ENCODE measurements around the gene CCNH. TPM values are rescaled to one million over a fixed set of nuclear protein-coding genes. Genes with fewer than 3 reads are reported as not detected.
A peak's percentile ranks its signal among the peaks of the same experiment; 100 is the strongest.

Gene CCNH
- total RNA-seq, 1 donor from 2014 or later, result 19.2 TPM

DNA sequence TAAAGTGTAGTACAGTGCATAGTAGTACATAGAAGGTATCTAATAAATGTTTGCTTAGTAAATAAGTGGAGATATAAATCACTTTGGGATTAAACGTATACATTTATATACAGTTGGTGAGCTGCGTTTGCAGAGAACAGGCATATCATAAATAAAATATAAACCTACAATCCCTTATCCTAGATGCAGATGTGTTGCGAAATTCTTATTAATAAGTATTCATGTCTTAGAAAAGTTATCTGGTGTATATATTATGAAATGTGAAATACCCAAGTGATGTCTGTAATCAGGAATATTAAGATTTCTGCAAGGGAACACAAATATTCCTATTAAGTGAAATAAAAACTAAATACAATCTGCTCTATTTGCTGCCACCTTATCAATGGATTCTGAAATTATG is 8.8 kb downstream of the CCNH start:
- DNase-seq (ENCODE audit: low spot score) (no peak), ATAC-seq (no peak)

DNA sequence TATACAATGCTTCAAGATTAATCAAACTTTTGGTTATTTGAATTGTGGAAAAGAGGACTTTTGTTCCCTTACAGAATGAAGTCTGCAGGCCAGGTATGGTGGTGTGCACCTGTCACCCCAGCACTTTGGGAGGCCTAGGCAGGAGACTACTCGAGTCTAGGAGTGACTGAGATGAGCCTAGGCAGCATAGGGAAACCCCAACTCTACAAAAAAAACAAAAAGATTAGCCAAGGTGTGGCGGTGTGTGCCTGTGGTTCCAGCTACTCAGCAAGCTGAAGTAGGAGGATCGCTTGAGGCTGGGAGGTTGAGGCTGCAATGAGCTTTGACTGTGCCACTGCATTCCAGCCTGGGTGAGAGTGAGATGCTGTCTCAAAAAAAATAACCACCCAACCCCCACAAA is 9.3 kb downstream of the CCNH start:
- ATAC-seq (no peak), DNase-seq (ENCODE audit: low spot score) (no peak)

DNA sequence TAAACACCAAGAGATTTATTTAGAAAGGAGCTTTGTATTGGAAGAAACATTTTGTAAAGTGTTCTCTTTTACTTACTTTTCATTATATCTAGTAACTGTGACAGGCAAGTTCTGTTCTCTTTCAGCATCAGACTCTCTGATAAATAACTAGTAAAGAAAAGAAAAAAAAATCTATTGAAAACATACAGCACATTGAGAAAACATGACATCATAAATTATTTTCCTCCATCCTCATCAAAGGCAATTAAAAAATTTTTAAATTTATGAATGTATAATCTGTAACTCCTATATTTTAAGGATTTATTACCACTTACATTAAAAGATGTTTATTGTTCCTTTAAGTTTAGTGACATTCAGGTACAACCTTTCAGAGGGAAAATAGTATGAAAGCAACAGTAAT is 11.1 kb downstream of the CCNH start:
- DNase-seq (ENCODE audit: low spot score) (no peak), ATAC-seq (no peak)

DNA sequence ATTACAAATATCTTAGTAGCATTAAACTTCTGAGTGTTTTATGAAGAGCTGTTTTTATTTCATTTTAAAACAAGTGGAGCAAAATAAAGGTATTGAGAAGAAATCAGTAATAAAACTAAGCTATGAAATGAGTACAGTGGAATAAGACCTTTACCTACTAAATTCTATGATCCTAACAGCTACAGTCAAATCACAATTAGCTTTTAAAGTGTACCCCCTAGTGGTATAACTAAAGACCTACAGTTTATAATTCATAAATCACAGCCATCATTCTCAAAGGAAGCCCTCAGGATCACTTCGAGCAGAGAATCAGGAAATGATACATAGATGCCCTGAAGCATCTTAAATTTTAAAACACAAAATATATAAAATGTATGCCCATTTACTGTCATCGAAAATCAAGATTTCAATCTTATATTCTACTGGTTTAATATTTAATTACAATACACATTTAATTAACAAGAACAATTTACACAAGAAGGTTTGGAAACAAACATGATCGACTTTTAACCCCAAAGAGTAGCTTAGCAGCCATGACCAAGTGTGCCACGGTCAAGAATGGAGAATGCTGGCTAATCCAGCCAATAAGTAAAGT is 12.3 kb downstream of the CCNH start:
- ATAC-seq (peak; percentile 89), DNase-seq (ENCODE audit: low spot score) (no peak)

DNA sequence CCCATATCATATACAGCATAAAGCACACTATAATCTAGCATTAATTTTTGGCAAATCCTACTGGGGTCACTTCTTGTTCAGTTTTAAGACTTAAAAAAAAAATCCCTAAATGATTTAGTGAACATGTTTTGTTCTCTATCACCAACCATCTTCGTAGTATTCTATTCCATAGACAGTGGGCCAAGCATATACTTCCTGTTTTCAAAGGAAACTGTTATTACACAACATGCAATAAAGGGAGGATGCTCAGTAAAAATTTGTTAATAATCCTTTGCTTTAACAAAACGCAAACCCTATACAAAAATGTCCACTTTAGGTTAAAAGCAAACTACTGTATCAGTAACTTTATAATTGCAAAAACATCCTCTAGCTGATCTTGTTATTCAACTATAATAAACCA is 13.0 kb downstream of the CCNH start:
- no peak for ATAC-seq
- no peak for DNase-seq (ENCODE audit: low spot score)

DNA sequence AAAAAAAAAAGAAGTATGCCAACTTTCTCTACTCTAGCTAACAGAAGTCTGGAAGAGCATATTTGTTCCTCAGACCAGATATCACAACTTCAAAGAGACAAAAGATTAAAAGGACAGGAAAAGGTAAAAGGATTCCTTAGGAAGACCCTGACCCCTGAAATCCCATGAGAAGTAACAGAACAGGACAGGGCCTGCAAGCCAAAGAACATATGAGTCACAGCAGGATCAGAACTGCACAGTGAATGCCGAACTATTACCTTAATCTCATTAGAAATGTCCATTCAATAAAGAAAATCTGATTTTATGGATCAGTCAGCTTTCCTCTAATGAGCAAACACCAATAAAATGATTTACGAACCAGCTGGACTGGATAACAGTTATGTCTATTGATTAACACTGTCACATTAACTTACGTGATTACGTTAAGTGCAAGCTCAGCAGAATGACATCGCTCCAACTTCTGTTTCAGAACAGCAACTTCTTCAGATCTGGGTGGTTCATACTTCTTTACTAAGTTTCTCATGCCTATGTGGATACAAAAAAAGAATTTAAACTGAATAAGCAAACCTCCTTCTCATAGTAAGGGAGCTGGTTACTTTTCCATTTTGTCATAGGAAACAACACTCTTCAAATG is 13.6 kb downstream of the CCNH start:
- ATAC-seq (peak; percentile 21), DNase-seq (ENCODE audit: low spot score) (no peak)

DNA sequence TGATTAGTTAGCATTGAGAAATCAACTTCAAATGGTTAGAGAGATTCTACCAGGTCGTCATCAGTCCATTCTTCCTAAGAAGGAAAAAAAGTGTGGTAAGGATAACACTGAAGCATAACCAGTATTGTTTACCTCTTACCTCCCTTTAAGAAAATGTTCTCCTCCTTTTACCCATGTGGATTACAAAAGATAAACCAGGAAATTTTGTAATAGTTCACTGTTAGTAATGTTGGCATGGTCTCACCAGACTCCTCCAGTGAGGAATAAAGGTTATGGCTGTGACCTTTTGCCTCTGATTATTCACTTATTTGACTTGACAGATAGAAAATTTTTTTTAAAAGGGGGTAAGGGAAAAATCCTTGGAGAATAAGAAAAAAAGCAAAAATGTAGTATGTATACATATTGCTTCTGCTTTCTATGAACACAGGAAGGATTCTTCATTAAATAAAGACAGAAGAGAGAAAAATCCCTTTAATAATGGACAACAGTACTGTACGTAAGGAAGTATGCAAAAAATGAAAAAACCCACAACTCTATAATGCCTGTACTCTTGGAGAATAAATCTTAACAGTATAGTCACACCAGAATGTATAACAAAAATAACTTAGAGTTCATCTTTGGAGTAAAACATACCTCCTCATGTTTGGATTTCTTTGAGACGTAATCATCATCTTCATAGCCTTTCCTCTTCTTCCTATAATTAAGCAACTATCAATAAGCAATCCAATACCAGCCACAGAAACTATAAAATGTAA is 18.1 kb downstream of the CCNH start:
- peak; percentile 75 for ATAC-seq
- no peak for DNase-seq (ENCODE audit: low spot score)

DNA sequence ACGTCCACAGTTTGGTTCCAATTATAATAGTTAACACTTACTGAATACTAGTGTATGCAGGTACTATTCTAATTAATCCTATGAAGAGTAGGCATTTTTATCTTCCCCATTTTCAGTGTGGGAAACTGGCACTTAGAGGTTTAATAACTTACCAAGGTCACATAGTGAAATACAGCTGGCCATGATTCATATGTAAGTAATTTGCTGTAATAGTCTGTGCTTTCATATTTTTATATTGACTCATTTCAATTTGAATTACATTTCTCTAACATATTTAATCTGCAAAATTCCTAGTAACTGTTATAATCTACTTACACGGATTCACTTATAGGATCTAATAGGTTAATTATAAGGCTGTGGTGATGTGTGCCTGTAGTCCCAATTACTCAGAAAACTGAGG is 19.4 kb downstream of the CCNH start:
- DNase-seq (ENCODE audit: low spot score), result no peak
- ATAC-seq, result no peak

DNA sequence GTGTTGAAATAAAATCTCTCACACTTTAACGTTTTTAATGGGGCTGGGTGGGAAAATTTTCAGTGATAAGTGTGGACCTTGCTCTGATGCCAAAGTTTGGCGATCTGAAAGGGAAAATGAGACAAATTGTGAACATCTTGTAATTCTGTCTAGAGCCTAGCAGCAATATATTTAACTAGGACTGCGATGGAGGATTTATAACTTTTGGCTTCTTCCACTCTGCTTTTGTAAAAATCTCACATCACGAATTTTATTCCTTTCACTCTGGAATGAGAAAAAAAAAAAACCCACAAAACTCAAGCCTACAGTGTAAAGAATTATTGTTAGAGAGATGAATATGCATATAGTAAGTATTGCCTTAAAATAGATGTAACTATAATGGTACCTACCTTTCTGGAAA is 19.9 kb downstream of the CCNH start:
- no peak for DNase-seq (ENCODE audit: low spot score)
- no peak for ATAC-seq

DNA sequence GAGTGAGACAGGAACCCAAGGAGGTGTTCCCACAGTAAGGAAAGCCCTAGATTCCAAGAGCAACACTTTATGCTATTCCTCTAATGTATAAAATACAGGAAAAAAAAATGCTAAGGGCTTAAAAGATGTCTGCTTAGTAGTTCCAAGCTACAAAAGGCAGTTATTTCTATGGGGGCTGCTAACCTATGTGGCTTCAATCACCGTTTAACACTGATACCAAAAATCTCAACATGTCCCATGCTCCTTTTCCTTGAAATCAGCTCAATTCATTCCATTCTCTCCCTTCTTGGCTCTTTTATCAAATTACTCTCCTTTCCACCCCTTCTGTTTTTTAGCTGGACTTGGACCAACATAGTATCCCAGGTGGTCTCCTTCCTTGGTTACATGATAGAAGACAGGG is 20.6 kb downstream of the CCNH start:
- ATAC-seq (no peak), DNase-seq (ENCODE audit: low spot score) (no peak)

DNA sequence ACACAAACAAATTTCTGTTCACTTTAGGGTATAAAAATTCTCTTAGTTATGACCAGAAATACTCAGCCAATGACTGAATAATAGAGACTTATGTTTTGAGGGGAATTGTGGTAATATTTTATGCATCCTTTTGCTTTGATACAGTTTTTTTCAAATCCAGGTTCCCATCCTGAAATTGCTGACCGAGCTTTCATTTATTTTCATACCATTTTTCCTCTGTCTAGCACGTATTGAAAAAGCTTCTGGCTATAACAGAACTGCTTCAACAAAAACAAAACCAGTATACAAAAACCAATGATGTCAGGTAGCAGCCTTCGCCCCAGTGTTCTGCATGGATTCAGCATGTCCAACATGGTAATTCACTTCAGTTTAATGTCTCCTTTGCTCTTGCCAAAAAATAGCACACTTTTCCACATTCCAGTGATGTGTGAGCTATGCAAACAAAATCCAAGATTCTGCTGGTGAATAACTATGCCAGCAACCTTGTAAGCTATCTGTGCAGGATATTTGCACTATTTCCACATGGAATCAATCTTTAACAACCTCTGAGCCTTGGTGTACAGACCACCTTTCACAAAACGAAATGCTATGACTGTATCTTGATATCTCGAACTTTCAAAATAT is 22.0 kb downstream of the CCNH start:
- DNase-seq (ENCODE audit: low spot score) (no peak), ATAC-seq (peak; percentile 63)

DNA sequence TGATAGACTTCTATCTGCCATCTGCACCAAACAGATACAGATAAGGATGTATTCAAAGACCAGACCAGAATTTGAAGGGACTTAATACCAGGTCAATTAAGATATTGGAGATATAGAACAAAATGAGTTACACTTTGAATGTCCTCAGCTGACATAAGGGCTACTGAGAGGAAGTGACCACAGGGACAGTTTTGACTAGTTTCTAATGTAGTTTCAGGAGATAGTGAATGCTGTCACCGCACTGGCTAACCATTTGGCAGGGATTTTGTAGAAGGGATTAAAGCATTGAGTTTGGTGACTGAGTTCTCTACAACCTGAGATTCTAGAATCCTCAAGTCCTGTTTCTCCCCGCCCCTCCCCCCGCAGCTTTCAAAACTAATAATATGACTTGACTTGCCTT is 22.7 kb downstream of the CCNH start:
- DNase-seq (ENCODE audit: low spot score) (no peak), ATAC-seq (no peak)

DNA sequence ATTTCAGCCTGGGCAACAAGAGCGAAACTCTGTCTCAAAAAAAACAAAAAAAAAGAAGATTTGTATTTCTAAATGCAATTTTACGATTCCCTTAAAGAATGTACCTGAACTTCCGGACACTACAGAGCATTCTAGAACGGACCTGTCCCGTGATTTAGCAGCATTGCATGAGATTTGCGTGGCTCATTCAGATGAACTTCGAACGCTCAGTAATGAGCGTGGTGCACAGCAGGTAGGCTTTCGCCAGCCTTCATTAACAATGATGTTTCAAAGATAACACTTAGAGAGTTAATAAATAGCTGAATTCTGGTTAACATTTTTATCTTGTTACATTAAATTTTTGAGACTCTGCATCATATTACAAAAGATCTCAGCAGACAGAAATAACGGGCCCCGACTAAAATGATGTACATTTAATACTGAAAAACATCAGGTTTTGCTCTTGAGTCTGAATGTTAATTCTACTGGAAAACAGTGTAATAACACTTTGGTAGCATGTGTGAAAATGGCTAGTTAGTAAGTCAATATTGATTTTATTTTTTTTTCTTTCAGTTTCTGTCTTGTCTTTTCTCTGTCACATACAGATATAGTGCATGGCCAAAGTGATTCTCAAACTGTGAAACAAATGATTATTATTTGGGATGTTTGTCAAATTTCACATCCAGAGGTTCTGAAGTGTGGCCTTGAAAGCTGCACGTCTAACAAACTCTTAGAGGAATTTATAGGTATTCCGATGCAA is 23.3 kb downstream of the CCNH start:
- ATAC-seq (peak; percentile 34), DNase-seq (ENCODE audit: low spot score) (no peak)

DNA sequence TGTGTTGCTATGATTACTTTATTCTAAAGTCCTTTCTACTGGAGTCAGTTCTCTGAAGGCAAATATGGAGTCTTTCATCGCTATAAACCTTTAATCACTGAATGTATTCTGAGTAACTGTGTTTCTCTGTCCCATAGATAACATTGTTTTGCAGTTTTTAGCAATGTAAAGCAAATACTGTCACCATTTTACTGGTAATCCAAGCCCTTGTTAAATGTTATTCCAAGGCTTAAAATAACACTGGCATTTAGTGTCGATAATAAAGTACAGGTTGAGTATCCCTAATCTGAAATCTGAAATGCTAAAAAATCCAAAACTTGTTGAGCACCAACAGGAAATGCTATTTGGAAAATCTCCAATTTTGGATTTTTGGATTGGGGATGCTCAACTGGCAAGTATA is 24.6 kb downstream of the CCNH start:
- DNase-seq (ENCODE audit: low spot score) (no peak), ATAC-seq (no peak)

DNA sequence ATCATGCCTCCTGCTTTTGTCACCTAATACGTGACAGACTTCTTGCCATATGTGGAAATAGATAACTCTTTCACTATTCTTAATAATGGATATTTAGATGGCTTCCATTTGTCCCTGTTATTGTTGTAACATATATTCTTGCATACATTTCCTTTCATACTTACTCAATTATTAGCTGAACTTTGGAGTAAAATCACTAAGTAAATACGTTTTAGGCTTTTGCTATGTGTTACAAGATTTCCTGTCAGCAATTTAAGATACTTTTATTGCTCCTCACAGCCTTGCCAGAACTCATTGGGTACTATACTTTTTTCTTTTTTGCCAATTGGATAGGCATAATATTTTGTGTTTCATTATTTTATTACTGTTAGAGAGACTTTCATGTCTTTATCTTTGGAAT is 26.9 kb downstream of the CCNH start:
- DNase-seq (ENCODE audit: low spot score) (no peak), ATAC-seq (no peak)

DNA sequence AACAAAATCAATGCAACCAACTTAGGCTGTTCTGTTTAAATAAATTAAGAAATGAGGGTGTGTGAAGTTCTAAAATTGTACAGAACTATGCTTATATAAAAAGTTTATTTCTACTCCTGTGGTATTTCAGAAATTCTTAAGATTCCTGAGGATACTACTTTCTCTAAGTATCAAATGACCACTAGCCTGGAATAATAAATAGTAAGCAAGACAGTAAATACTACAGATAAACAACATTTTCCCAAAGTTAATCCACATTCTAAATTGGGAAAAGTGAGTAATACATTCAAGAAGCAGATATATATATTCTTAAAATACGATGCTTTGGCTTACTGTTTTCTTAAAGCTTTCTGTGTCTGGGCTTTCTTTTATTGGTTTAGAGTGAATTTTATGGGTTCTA is 29.5 kb downstream of the CCNH start:
- no peak for DNase-seq (ENCODE audit: low spot score)
- ATAC-seq, result no peak

DNA sequence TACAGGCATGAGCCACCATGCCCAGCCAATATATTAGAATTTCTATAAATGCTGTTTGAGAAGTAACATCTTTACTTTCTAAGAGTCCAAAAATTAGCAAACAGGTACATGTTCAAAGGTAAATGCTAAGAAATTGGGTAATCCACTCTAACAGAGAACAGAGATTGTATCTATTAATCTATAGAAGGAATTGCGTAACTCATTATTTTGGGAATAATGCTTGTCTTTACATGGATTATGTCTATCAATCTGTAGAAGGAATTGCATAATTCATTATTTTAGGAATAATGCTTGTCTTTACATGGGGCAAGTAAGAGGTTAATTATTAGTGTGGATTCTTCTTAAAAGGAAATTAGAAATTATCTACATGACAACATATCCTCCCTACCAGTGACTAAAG is 30.5 kb downstream of the CCNH start:
- ATAC-seq (no peak), DNase-seq (ENCODE audit: low spot score) (no peak)

DNA sequence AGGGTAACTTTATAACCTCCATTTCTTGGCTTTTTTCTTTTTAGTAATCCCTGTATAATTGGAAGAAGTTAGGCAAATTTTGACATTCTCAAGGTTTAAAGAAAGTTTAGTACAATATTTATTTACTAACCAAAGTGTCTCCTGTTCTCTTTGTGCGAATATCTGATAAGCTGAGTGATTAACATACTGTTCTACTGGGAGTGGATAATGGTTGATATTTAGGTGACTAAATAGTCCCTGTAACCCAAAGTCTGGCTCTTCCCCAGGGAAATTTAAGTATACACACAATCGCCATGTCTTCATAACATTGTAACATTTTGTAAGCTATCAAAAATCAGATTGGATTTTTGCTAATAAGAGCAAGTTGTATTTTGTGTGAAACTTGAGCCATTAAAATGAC is 40.0 kb downstream of the CCNH start:
- ATAC-seq (no peak), DNase-seq (ENCODE audit: low spot score) (no peak)

DNA sequence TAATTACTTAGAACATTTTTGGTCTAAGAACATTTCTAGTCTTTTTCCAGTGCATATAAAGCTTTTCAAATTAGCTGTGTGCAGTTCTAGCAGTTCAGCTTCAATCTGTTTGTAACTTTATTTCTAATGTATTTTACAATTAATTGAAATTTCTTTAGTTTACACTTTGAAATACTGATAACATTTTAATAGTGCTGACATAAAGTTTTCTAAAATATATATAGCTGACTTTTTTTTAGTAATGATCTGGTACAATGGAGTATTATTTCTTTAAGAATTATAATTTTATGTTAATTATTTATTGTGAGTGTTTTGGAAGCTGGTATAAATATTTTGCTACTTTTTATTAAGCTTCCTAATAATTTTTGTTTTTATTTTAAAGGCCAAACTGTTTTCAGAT is 43.3 kb downstream of the CCNH start:
- ATAC-seq (no peak), DNase-seq (ENCODE audit: low spot score) (no peak)

DNA sequence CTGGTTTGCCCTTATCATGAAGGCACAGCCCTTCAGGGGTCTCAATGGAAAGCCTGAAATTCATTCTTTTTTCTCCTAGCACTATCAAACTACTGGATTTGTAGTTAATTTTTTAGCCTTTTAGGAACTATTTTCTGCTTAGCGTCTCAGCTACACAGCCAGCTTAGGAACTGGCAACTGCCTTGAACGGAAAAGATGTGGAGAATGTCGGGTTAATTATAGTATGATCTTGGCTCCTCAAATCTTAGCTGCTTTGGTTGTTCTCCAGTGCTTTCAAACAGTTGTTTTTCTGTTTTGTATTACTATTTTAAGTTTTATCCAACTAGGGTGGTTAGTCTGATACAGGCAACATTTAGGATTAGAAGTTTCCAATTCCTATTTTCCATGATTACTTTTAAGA is 44.1 kb downstream of the CCNH start:
- DNase-seq (ENCODE audit: low spot score), result no peak
- ATAC-seq, result no peak

DNA sequence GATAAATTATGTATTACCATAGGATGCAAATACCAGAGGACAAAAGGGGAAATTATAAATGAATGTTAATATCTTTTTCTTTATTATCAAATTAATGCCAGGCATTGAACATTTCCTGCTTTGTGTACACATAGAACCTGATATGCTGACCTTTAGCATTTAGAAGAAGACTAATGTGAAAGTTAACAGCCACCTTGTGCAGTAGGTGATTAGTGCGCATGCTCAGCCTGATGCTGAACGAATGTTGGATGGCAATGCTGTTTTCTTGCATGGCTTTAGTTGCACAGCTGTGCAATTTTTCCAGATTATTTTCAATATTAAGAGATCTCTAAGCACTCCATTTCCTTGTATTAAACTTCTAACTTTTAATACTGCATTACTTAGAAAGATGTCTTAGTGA is 45.5 kb downstream of the CCNH start:
- ATAC-seq, result peak; percentile 51

More for the DNA sequence above, 45.5 kb downstream of the CCNH start:
- no peak for DNase-seq (ENCODE audit: low spot score)
